Activated CD4-positive, alpha-beta T cell treated with anti-CD3 and anti-CD28 coated beads, Interleukin-2, amount 50 U/mL, for 24 hours (primary cell): ENCODE measurements around the gene DOCK1.

Experiments used
- DNase-seq, 2 donors: peaks; one replicate each; pipeline ENCODE4 v3.0.0-alpha.2; 2020; ENCODE audit warnings: low read depth in 1 of 2, low spot score in 1 of 2

The DOCK1 gene

DNA sequence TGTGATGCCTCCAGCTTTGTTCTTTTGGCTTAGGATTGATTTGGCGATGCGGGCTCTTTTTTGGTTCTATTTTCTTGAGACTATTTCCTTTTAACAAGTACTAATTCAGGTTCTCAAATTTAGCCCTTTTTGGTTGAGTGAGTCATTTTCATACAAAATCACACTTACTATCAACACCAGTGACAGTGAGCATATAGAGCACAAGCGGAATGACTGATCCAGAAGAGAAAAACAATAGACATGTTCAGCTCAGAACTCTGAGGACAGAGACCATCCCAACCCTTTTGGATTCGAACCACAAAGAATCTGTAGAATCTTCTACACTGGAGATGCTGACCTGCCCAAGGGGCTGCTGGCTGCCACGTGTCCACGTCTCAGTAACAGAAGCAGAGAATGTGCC lies 347.6 kb downstream of the DOCK1 start:
- DNase-seq, result no peak

DNA sequence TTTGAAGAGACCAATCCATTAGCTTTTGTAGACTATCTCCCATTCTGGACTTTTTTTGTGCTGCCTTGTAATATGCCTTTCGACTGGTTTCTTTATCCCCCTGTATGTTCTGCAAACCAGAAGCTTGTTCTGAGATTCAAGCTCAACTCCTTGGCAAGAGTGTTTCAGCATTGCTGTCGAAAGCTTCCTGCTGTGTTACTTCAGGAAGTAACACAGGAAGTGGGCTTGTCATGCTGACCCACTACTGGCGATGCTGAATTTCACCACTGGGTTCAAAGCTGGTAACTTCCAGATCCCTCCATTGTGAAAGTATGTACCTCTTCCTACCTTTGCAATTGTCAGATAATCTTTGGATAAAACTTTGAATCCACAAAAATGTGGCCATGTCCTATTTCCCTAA lies 349.0 kb downstream of the DOCK1 start:
- DNase-seq, result no peak

DNA sequence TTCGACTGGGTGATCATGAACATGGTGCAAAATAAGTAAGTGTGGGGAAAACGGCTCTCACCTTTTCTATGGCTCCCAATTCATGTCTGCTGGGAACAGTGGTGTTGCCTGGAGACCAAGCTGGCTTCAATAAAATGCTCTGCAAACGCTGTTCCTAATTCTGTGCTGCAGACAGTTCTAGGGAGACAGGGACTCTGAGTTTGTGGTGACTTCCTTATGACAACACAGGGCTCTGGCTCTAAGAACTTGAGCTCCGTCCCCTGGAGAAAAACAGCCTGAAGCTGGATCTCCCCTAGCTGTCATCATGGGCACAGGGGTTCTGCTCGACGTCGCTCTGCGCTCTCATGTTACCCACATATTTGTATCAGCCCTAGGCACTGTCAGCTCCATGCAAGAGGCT lies 352.2 kb downstream of the DOCK1 start:
- no peak for DNase-seq

DNA sequence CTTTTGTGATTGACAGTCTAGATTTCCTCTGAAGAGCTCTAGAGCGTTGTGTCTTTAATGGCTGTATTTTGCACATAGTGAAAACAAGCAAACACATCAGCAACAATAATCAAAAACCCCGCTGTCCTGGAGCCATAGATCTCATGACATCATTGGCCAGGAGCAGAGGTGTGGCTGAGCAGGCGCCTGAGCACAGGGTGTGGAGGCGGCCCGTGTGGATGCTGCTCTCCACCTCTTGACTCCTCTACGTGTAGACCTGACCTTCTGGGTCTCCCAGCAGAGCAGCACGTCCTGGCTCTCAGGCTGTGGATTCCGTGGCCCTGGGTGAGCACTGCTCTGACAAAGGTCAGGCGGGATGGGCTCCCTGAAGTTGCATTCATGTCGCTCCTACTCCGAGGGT lies 354.1 kb downstream of the DOCK1 start:
- no peak for DNase-seq

DNA sequence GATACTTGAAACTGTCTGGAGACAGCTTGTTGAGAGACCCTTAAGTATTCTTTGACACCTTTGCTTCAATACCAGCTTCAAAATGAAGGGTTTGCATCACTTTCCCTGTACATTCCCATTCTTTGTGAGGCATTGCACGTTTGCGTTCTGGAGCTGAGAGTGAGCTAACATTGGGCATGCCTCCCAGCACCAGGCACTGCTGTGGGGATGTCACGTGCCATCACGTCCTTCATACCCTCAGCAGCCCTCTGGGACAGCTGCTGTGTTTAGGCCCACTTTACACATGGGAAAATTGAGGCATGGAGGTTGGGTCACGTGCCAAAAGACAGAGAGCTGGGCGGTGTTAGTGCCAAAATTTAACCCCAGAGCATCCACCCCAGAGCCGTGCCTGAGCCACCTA lies 357.4 kb downstream of the DOCK1 start:
- DNase-seq, result no peak

DNA sequence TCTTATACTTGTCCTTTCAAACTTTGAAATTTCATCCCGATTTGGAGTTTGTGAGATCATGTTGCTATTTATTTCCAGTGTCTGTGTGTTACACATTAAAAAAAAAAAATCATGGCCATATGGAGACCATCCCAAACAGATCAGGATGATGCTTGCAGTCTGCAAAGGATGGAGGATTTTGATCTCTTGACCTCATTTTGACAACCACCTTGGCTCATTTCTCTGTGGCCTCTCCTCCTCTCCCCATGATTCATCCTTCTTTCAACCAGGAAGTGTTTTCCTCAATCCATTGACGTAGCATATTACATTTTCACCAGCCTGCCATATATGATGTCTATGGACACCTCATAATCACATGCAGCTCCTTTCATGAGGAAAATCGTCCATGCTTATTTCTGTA lies 360.1 kb downstream of the DOCK1 start:
- DNase-seq, result no peak

DNA sequence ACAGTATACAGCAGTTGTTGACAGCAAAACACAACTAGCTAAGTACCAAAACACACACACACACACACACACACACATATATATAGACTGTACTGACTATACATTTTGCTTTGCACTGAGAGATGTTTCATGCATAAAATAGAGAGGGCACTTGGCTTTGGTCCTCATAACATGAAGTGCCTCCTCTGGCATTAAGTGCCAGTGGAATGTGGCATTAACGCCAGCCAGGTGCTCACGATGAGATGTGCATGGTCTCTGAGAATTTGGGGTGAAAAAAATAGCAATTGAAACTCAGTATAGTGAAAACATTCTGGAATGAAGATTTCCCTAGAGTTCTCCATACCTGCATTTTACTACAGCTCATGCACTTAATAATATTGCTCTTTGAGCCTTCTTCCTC lies 361.2 kb downstream of the DOCK1 start:
- no peak for DNase-seq

DNA sequence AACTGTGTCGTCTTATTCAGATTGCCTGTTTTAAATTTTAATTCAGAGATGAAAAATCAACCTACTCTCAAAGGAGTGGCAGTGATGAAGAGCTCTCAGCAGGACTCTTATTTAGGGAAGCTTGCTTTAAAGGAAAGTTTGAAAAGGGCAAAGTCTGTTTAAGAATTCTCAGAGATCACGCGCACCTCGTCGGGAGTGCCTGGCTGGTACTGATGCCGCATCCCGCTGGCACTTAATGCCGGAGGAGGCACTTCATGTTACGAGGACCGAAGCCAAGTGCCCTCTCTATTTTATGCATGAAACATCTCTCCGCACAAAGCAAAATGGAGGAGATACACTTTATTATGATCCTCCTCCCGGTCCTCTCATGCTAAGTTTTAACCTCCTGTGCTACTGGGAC lies 362.2 kb downstream of the DOCK1 start:
- no peak for DNase-seq

DNA sequence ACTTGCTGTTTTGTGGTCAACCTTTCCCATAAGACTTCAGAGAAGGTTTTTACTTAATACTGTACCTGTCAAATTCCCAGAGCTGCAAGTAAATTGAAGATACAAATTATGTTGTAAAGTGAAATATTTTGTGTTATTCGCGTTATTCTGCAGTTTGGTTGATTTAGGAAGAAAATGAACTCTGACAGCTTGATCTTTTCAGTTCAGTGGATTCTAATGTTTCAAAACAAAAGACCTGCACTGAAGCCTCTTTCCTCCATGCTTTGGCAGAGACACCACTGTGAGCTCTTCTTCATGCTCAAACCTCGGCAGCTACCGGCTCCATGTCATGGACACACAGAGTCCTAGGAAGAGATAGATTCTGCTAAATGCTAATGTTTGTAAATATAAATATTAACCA lies 366.8 kb downstream of the DOCK1 start:
- DNase-seq, result no peak

DNA sequence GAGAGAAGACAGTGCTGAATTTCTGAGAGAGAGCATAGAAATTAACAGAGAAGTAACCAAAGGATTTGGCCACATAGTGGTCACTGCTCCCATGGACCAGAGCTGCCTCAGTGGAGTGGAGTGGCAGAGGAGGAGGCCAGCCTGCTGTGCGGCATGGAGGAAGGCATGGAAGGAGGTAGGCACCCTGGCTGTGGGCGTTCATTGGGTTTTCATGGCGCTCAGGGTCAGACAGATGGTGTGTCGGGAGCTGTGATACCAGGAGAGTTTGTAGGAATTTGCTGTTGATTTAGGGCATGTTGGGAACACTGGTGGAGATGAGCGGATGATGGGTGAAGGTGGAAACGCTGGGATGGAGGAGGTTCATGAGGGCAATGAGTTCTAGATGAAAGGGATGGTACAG lies 370.0 kb downstream of the DOCK1 start:
- DNase-seq, result no peak

DNA sequence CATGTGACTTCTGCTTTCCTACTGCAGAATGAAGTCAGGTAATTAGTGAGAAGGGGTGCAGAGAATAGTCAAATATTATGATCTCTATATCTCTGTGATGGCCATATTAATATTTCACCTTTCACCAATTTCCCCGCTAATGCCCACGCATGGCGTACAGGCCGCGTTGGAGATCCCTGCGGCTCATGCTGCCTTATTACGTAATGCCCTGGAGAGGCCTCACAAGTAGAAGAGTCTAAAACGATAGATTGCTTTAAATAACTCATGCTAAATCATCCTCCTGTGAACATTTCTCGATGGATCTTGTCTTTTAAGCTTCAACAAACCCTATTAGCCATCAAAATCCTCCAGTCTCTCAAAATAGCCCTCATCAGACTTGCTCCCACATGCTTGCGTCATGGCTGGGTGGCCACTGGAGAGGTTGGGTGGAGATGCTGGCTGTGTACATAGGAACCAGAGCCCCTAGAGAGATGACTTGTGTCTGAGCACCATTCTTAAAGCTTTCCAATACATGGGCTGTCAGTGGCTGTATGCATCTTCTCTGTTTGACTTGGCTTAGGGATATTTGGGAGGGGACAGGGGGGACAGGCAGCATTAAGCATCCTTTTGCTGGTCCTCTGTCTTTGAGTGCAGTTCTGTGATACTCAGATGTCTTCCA lies 370.7 kb downstream of the DOCK1 start:
- no peak for DNase-seq

DNA sequence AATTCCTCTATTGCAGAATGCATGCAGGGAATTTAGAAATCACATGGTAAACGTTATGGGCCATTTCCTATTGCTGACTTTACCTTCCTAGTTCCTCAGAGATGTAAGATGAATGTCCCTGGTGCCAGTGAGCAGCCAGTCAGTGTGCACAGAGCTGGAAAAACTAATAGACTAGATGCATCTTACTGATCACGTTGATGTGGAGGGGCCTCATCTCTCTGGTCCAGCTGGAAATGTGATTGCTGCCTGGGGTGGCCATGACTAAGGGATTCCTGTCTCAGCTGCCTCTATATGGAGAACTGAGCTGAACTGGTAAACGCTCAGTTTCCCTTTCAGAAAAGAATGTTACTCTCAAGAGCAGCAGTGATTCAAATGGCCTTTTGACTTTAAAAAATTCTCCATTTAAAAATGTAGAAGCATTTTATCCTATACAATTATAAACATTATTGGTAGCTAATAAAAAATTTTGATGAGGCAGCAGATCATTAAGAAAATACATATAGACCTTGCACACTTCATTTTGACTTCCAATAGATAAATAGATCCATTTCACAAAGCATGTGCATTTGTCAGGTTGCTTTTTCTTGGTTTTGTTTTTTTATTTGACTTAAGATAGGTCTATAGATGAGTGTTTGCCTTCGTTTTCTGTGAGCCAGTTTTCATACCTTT lies 371.7 kb downstream of the DOCK1 start:
- no peak for DNase-seq

DNA sequence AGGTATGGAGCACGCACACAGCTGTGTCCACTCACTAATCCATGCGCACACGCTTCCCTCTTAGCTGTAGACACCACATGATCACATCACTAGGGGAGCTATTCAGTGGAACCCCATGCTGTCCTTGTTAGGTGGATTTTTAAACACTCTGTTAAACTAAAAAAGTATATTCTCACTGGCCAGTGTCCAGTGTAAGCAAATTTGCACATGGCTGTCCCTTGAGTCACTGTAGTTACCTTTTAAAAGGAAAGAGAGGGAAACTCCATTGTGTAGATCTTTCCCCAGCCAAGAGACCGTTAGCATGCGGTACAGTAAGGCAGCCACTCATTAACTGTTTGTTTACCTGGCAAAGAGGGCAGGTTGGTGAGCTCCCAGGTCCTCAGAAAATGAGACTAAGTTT lies 372.8 kb downstream of the DOCK1 start:
- no peak for DNase-seq

DNA sequence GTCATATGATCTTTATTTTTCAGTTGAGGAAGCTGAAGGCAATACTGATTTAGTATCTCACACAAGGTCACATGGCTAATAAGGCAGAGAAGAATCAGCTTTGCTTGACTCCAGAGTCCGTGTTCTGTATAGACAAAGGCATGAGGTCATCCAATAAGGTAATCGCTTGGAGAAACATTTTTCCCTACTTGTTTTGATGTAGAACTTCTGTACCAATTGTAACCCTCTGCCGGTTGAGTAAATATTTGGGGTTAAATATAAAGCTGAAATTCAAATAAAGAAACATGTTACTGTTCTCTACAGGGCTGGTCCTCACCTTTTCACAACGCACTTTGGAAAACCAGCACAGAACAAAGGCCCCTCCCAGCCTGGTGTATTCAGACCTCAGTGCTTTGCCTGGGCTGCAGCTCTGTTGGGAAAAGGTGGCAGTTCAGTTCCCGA lies 374.1 kb downstream of the DOCK1 start:
- DNase-seq, result no peak

DNA sequence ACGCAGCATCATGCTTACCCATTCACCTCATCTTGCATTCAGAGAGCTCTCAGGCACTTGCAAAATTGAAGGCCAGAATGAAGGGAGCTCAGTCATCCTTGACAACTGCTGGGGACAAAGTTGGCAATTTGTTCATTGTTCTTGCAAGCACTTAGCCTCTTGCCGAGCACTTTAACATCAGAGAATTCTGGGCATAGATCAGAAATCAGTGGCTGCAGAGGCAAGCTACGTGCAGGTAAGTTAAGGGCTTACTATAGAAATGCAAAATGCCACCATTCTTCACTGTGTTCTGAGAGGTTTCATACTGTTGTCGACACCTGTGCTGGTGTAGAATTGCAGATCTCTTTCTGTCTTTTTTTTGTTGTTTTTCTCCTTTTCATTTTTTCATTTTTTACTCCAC lies 375.2 kb downstream of the DOCK1 start:
- no peak for DNase-seq

DNA sequence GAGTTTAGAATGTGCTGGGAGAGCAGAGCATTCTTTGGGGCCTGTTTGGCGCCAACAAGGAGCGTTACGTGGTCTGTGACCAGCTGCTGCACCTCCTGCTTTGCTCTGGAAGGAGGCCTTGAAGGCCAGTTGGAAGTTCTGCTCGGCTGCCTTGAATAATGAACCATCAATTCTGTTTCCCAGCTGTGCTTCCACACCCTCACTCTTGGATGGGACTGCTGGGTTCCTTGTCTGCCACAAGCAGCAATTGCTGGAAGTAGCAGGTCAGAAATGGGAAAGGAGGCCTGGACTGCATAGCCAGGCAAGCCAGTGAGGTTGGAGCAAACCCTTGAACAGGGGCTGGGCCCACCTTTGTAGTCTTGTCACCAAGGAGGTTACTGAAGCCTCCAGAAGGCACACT lies 377.8 kb downstream of the DOCK1 start:
- DNase-seq, result no peak

DNA sequence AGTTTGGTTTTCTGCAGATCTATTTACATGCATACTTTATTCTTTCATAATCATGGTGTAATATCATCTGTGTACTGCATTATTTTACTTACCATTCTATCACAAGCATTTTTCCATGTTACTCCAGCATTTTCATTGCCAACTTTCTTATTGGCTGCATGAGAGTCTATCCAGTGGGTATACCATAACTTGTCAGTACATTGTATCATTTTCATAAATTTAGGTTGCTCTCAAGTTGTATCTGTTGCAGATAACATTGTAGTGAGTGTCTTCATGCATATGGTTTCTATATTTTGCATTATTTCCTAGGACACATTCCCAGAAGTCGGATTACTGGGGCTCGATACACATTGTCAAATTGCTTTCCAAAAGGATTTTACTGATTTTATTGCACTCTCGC lies 378.3 kb downstream of the DOCK1 start:
- no peak for DNase-seq

DNA sequence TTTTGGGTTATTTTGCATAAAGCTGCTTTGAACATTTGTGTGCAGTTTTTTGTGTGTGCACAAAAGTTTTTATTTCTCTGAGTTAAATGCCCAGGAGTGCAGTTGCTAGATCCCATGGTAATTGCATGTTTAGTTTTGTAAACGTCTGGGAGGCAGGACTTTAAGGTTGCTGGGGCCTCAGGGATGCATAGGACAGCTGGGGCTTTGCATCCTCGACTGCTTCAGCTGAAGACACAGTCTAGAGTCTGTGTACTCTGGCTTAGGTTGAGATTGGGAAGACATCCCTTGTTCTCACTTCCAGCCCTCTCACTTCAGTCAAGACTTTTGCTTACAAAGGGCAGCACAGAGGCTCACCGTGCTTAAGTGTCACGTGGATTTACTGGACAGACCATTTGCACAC lies 385.6 kb downstream of the DOCK1 start:
- no peak for DNase-seq

DNA sequence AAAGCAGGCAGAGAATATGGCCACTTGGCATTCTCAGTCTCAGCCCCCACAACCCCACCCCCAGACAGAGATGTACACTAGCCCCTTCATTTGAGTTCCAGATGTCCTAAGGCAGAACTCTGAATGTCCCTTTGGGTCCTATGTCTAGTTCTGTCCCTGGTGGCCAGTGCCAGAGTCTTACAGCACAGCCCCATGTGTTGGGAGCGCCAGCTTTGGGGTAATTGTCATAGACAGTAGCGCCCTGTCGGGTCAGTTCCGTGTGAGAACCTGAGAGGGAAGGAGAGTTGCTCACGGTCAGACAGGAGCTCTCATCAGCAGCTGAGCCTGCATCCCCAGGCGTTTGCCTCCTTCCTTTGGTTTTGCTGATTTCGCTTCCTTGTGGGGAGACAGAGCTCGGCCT lies 386.1 kb downstream of the DOCK1 start:
- DNase-seq, result no peak

DNA sequence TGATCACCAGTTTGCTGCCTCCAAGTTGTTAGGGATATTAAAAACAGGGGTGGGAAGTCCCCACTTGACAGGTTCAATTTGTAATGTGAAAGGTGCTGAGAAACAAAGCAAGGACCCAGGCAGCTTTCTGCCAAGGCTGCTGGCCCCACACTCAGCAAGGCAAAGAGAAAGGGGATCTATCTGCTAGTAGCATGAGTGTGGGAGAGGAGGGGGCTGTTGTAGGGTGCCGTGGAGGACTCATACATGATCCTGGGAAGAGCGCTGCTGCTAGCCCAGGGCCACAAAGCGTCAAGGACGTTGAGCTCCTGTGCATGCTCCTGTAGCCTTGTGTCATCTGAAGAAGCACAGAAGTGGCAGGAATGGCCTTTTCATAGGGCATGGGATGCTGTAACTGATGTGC lies 387.7 kb downstream of the DOCK1 start:
- no peak for DNase-seq

DNA sequence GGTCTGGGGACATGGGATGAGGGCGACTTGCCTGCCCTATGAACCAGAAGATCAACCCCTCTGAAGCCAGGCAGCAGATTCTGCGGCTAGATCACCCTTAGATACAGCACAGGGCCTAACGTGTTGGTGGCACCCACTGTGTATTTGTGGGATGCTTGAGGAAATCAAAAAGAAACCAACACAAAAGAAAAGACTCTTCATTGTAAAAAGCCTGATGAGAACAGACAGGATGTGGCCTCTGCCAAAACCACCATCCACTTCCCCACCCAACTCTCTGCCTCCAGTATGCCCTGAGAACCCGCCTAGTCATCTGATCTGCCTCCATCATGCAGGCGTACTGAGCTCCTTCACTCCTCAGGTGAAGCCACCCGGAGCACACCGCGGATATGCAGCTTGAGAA lies 388.4 kb downstream of the DOCK1 start:
- peak in 1 of 2 donors; percentile 14 for DNase-seq

DNA sequence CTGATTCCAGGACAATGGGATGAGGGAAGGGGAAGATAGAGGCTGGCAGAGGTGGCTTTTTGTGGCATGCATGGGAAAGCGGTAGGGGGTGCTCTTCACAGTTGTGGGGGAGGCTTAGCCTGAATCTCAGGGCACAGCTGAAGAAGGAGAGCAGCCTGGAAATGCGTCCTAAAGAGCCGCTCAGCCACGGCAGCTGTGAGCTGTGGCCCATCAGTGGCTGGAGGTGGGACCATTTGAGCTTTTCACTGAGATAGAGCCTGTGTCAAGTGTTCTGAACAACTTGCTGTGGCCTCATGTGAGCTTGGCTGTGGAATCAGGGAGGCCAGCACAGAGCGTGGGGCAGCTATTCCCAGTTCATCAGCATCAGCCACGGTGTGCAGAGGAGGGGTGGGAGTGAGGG lies 391.5 kb downstream of the DOCK1 start:
- no peak for DNase-seq

DNA sequence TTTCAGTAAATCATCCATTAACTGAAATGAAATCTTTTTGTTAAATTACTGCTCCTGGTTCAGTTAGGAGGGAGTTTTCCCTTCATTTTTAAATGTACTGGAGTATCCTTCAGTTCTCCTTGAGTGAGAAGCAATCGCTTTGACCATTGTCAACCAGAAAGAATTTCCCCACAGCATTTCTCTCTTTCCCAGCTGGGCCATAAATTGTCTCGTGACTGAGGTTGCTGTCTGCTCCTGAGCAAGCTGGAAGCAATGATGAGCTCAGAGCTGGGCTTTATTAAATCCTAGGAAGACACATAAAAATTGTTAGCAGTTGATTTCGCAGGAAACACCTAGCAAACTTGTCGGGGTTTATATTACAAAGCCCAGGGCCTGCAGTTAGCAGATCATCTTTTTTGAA lies 393.2 kb downstream of the DOCK1 start:
- no peak for DNase-seq
